Common myeloid progenitor, CD34-positive (primary cell): Measurements from ENCODE around the gene CIB4.
A peak's percentile ranks its signal among the peaks of the same experiment; 100 is the strongest.

Experiments used
- CTCF ChIA-PET: fragments of 350-600 bp; sonication (Branson Sonifier 250); formaldehyde crosslinking; loops from one replicate; lab custom pipeline; 2021; ENCODE audit warnings: antibody characterized with exemption; lab: Charles Lee
- POLR2A ChIA-PET: fragments of 350-600 bp; sonication (Branson Sonifier 250); formaldehyde crosslinking; loops from one replicate; lab custom pipeline; 2021; ENCODE audit warnings: antibody characterized with exemption; lab: Charles Lee
- DNase-seq, 3 donors: peaks; one replicate each; pipeline versions ENCODE4 v3.0.0 to v3.0.0-alpha.2; 2013
- H3K27ac ChIP-seq, 2 experiments: 1 replicate in 1 of 2; 2 replicates in 1 of 2; pipeline ENCODE4 v1.7.0; 2013; ENCODE audit warnings: inconsistent platforms in 2 of 2, low read length in 2 of 2, mild to moderate bottlenecking in 2 of 2, low read depth in 1 of 2, moderate library complexity in 1 of 2; ENCODE audit not compliant: severe bottlenecking in 2 of 2, insufficient read depth in 1 of 2, poor library complexity in 1 of 2
- H3K27me3 ChIP-seq, 5 experiments: replicated peaks in 2 of 5; 1 replicate in 3 of 5; 2 replicates in 2 of 5; pipeline versions ENCODE4 v1.6.1 to v1.7.0; 2013; ENCODE audit warnings: low read length in 4 of 5, mild to moderate bottlenecking in 2 of 5, moderate library complexity in 2 of 5, inconsistent platforms in 1 of 5; ENCODE audit not compliant: insufficient read depth in 5 of 5, control insufficient read depth in 4 of 5
- H3K36me3 ChIP-seq, 4 experiments: 1 replicate in 2 of 4; 2 replicates in 2 of 4; pipeline versions ENCODE4 v1.6.1 to v1.7.0; 2013; ENCODE audit warnings: low read length in 3 of 4, control low read depth in 1 of 4, mild to moderate bottlenecking in 1 of 4; ENCODE audit not compliant: control insufficient read depth in 4 of 4, insufficient read depth in 4 of 4
- H3K4me1 ChIP-seq, 4 experiments: 1 replicate in 3 of 4; 2 replicates in 1 of 4; pipeline versions ENCODE4 v1.6.1 to v1.7.1; 2013; ENCODE audit warnings: low read length in 3 of 4, mild to moderate bottlenecking in 3 of 4, control low read depth in 1 of 4, inconsistent platforms in 1 of 4, moderate library complexity in 1 of 4; ENCODE audit not compliant: control insufficient read depth in 4 of 4, insufficient read depth in 4 of 4; ENCODE audit errors: control extremely low read depth in 1 of 4
- H3K4me3 ChIP-seq, 7 experiments: 1 replicate in 4 of 7; 2 replicates in 3 of 7; pipeline versions ENCODE4 v1.5.1 to v1.7.0; 2013; ENCODE audit warnings: mild to moderate bottlenecking in 7 of 7, low read length in 6 of 7, moderate library complexity in 6 of 7, inconsistent platforms in 2 of 7, low read depth in 2 of 7, control low read depth in 1 of 7; ENCODE audit not compliant: insufficient read depth in 4 of 7, control insufficient read depth in 1 of 7; ENCODE audit errors: extremely low read depth in 1 of 7
- H3K9me3 ChIP-seq, 5 experiments: 1 replicate in 4 of 5; 2 replicates in 1 of 5; pipeline versions ENCODE4 v1.6.1 to v1.7.1; 2013; ENCODE audit warnings: low read length in 4 of 5, mild to moderate bottlenecking in 2 of 5, inconsistent platforms in 1 of 5, low read depth in 1 of 5, moderate library complexity in 1 of 5; ENCODE audit not compliant: control insufficient read depth in 4 of 5, insufficient read depth in 2 of 5; ENCODE audit errors: control extremely low read depth in 1 of 5
- WGBS: methylation state at CpG from one replicate; pipeline ENCODE4 v1.1.5; 2013; ENCODE audit not compliant: insufficient coverage; 5-methylcytosine and 5-hydroxymethylcytosine counted together

Gene CIB4

DNA sequence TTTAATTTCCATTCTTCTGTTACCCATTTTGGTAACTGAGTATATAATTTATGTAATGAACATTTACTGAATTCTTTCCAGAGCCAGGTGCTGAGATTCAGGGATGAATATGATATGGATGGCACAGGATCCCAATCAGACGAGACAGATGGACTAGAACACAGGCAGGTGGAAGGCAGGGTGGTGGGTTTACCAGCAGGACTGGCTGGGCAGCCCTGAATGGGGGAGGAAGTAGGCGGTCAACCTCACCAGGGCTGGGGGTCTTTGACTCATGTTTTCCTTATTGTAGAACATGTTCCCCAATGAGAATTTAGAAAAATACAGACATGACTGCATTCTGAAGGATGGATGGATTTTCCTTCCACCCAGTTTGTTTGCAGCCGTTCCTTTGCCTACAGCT, 80.3 kb downstream of the CIB4 start:
- H3K4me1 ChIP-seq, result peaks cover 0 to 22% (median 15%) of the 10 kb centered on the region in 4 experiments
- H3K27ac ChIP-seq, result no peak overlapping the region
- peaks cover 3 to 90% (median 45%) of the 10 kb centered on the region in 5 experiments for H3K27me3 ChIP-seq
- POLR2A ChIA-PET, result no interaction called here
- WGBS, result 100% methylated on average over 3 of the region's 3 CpGs
- DNase-seq, result no peak
- no peak overlapping the region for H3K4me3 ChIP-seq
- CTCF ChIA-PET, result interaction anchor here (2.8 kb wide), 1 partner anchor 17 kb away, joined by 15 read pairs; no protein-coding TSS in a partner anchor
- H3K36me3 ChIP-seq, result no peaks in the 10 kb centered on the region
- no peaks in the 10 kb centered on the region for H3K9me3 ChIP-seq

DNA sequence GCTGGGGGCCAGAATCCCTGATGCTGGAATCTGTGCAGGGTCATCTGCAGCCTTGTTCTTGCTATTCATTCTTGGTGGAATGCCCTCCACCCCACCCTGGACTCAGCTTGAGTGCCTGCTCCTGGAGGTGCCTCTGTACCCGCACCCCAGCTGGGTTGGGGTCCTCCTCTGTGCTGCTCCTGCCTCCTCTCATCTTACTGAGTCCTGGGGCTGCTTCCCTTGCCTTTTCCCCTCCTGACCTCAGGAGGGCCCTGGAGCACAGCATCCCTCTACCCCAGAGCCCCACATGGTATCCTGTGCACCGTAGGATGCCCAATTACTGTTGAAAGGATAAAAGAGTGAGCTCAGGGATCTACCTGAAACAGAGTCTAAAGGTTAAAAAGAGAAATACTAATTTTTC, 81.6 kb downstream of the CIB4 start:
- Histone ChIP-seq H3K4me3 (no peak overlapping the region), H3K4me1 (peaks cover 0 to 22% (median 15%) of the 10 kb centered on the region in 4 experiments), H3K27me3 (peaks cover 3 to 88% (median 45%) of the 10 kb centered on the region in 5 experiments), H3K27ac (no peak overlapping the region), H3K9me3 (no peaks in the 10 kb centered on the region), H3K36me3 (no peaks in the 10 kb centered on the region)
- no CpG with 5 or more reads among the region's 2 CpGs for whole genome bisulfite sequencing
- POLR2A ChIA-PET, result no interaction called here
- no peak for DNase-seq
- CTCF ChIA-PET, result interaction anchor here (2.8 kb wide), 1 partner anchor 18 kb away, joined by 15 read pairs; no protein-coding TSS in a partner anchor

DNA sequence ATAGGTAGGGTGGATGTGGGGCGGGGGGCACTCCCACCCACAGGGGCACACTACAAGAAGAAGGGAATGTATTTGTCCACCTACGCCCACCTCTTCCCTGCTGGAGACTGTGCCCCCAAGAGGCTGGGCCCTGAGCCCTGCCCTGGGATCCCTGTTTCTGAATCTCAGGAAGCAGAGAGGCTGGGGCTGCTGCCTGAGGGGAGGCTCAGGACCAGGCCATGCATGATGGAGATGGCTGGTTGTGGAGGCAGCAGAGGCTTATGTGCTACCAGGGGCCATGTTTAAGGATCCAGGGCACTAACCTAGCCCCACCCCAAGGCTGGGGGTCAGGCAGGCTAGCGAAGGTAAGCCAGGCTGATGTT, 82.1 kb downstream of the CIB4 start:
- 100% methylated on average over 2 of the region's 3 CpGs for WGBS
- H3K36me3 ChIP-seq, result no peaks in the 10 kb centered on the region
- H3K27ac ChIP-seq, result no peak overlapping the region
- no peaks in the 10 kb centered on the region for H3K9me3 ChIP-seq
- peaks cover 3 to 83% (median 47%) of the 10 kb centered on the region in 5 experiments for H3K27me3 ChIP-seq
- peaks cover 0 to 22% (median 15%) of the 10 kb centered on the region in 4 experiments for H3K4me1 ChIP-seq
- CTCF ChIA-PET, result interaction anchor here (2.8 kb wide), 1 partner anchor 19 kb away, joined by 15 read pairs; no protein-coding TSS in a partner anchor
- POLR2A ChIA-PET, result no interaction called here
- no peak for DNase-seq
- H3K4me3 ChIP-seq, result no peak overlapping the region

GRCh38 chr2:26558271-26559043, 82.7 kb downstream of the CIB4 start:
- Histone ChIP-seq H3K4me3 (no peak overlapping the region), H3K4me1 (peaks cover 0 to 22% (median 15%) of the 10 kb centered on the region in 4 experiments), H3K27ac (no peak overlapping the region), H3K9me3 (no peaks in the 10 kb centered on the region), H3K36me3 (no peaks in the 10 kb centered on the region), H3K27me3 (peaks cover 3 to 77% (median 47%) of the 10 kb centered on the region in 5 experiments)
- ChIA-PET CTCF (interaction anchor here (0.9 to 2.8 kb wide), 2 partner anchors 16 to 19 kb away, joined by 3 to 15 read pairs; no protein-coding TSS in a partner anchor), POLR2A (no interaction called here)
- 43% methylated on average over 22 of the region's 27 CpGs for WGBS
- peak in 2 of 3 donors; percentile 15 to 23 for DNase-seq

- WGBS, result 97% methylated on average over 9 of the region's 12 CpGs
- peaks cover 0 to 15% (median 9%) of the 10 kb centered on the region in 4 experiments for H3K4me1 ChIP-seq
- no peak overlapping the region for H3K27ac ChIP-seq
- no peaks in the 10 kb centered on the region for H3K9me3 ChIP-seq
- no peak overlapping the region for H3K4me3 ChIP-seq
- no peak for DNase-seq
- ChIA-PET POLR2A (no interaction called here), CTCF (interaction anchor here (1.0 to 2.3 kb wide), 4 partner anchors 12 to 65 kb away, joined by 3 to 9 read pairs (median 3); no protein-coding TSS in a partner anchor)
- H3K36me3 ChIP-seq, result no peaks in the 10 kb centered on the region
- H3K27me3 ChIP-seq, result peaks cover 0 to 67% (median 43%) of the 10 kb centered on the region in 5 experiments
These were observed 83.8 kb downstream of the CIB4 start for GRCh38 chr2:26557244-26557925.

- ChIA-PET POLR2A (no interaction called here), CTCF (interaction anchor here (0.9 to 2.3 kb wide), 6 partner anchors 9 to 460 kb away, joined by 3 to 9 read pairs (median 3); no protein-coding TSS in a partner anchor)
- peaks cover 0 to 59% (median 39%) of the 10 kb centered on the region in 5 experiments for H3K27me3 ChIP-seq
- no peak overlapping the region for H3K27ac ChIP-seq
- H3K4me3 ChIP-seq, result no peak overlapping the region
- 96% methylated on average over 13 of the region's 15 CpGs for WGBS
- no peaks in the 10 kb centered on the region for H3K36me3 ChIP-seq
- no peaks in the 10 kb centered on the region for H3K9me3 ChIP-seq
- H3K4me1 ChIP-seq, result peaks cover 0 to 7% (median 1%) of the 10 kb centered on the region in 4 experiments
- DNase-seq, result no peak
These were observed 84.6 kb downstream of the CIB4 start for GRCh38 chr2:26556309-26557243.
